NB4 (cell line): ENCODE data around the gene PRR33.

ENCODE experiments used
- DNase-seq: peaks from one replicate; pipeline ENCODE4 v3.0.0; 2010; ENCODE audit warnings: low read depth
- H3K4me3 ChIP-seq: one replicate; pipeline ENCODE4 v1.5.1; 2011; ENCODE audit warnings: mild to moderate bottlenecking, low read depth, low read length, moderate library complexity
- CTCF ChIP-seq: IDR thresholded peaks from one replicate; pipeline ENCODE4 v1.5.1; 2012; ENCODE audit warnings: low read depth, low read length
- MAX ChIP-seq: IDR thresholded peaks from 2 replicates; pipeline ENCODE4 v1.6.1; 2011; ENCODE audit warnings: low read depth, low read length
- MYC ChIP-seq: IDR thresholded peaks from 2 replicates; pipeline ENCODE4 v1.6.1; 2011; ENCODE audit warnings: low read depth, low read length
- POLR2A ChIP-seq: IDR thresholded peaks from 2 replicates; pipeline ENCODE4 v1.6.1; 2011; ENCODE audit warnings: mild to moderate bottlenecking; ENCODE audit not compliant: insufficient read length; ENCODE audit errors: extremely low read depth

PRR33 gene

GRCh38 chr11:1916986-1917522 lies 25.4 kb upstream of the PRR33 start:
- no peak overlapping the region for H3K4me3 ChIP-seq
- TF ChIP-seq MYC (no peak), CTCF (no peak), POLR2A (no peak), MAX (no peak)
- DNase-seq, result peak; percentile 25

GRCh38 chr11:1916132-1916985 lies 24.7 kb upstream of the PRR33 start:
- H3K4me3 ChIP-seq, result no peak overlapping the region
- DNase-seq, result peak; percentile 38
- no peak for TF ChIP-seq MYC
- no peak for TF ChIP-seq CTCF
- no peak for TF ChIP-seq MAX
- no peak for TF ChIP-seq POLR2A

- TF ChIP-seq MYC, result no peak
- no peak overlapping the region for H3K4me3 ChIP-seq
- DNase-seq, result no peak
Measured at GRCh38 chr11:1915795-1916131, 24.1 kb upstream of the PRR33 start.

- H3K4me3 ChIP-seq, result no peak overlapping the region
- no peak for DNase-seq
- TF ChIP-seq MAX (no peak), MYC (no peak), CTCF (no peak), POLR2A (no peak)
Measured at GRCh38 chr11:1913271-1914060, 21.8 kb upstream of the PRR33 start.

GRCh38 chr11:1912289-1912878 lies 20.7 kb upstream of the PRR33 start:
- DNase-seq, result peak; percentile 41
- H3K4me3 ChIP-seq, result no peak overlapping the region
- TF ChIP-seq MYC (no peak), MAX (no peak), POLR2A (no peak), CTCF (no peak)

- no peak for DNase-seq
- TF ChIP-seq CTCF (no peak), POLR2A (no peak), MYC (no peak), MAX (no peak)
- H3K4me3 ChIP-seq, result no peak overlapping the region
Measured at GRCh38 chr11:1909524-1909923, 17.8 kb upstream of the PRR33 start.
